ENCODE data around the gene FAM174C. TPM values are rescaled to one million over a fixed set of nuclear protein-coding genes. Genes with fewer than 3 reads are reported as not detected.
A peak's percentile ranks its signal among the peaks of the same experiment; 100 is the strongest.

Gene FAM174C
- total RNA-seq, 2 donors from 2014 or later = 48.0 to 63.9 TPM

- DNase-seq (peak in 1 of 4 donors; percentile 17), ATAC-seq (no peak)
These were observed 18.5 kb upstream of the FAM174C start for GRCh38 chr19:1256646-1257474.

GRCh38 chr19:1257475-1258162, 17.7 kb upstream of the FAM174C start:
- 69 to 71% methylated on average over 23 of the region's 23 CpGs for WGBS, 2 donors
- no peak overlapping the region for H3K4me3 ChIP-seq
- H3K27ac ChIP-seq = peak overlapping the region in 3 of 4 donors; percentile 98 to 100 (median 98)
- peaks cover 28 to 30% of the 10 kb centered on the region in 2 donors for H3K36me3 ChIP-seq (replicated peaks in 1 of 2; ENCODE audit: insufficient read depth in 1 of 2, low read depth in 2 of 2)
- DNase-seq (no peak), ATAC-seq (no peak)
- H3K4me1 ChIP-seq = peaks cover 94% of the 10 kb centered on the region
- H3K27me3 ChIP-seq = no peaks in the 10 kb centered on the region
- TF ChIP-seq POLR2A (IDR thresholded peaks at IDR 0.05) (no peak), CTCF (IDR thresholded peaks at IDR 0.05) (no peak)
- no peaks in the 10 kb centered on the region for H3K9me3 ChIP-seq
- intact Hi-C loops (cut with DNase I) = no loop called here

More at GRCh38 chr19:1256646-1257474, 18.5 kb upstream of the FAM174C start:
- Histone ChIP-seq H3K27ac (peak overlapping the region in 2 of 4 donors; percentile 41 to 100), H3K27me3 (no peaks in the 10 kb centered on the region), H3K4me1 (peaks cover 94% of the 10 kb centered on the region), H3K36me3 (replicated peaks in 1 of 2; ENCODE audit: insufficient read depth in 1 of 2, low read depth in 2 of 2) (peaks cover 28 to 30% of the 10 kb centered on the region in 2 donors), H3K9me3 (no peaks in the 10 kb centered on the region), H3K4me3 (no peak overlapping the region)
- intact Hi-C loops (cut with DNase I) = no loop called here
- WGBS, 2 donors = 89% methylated on average over 46 of the region's 46 CpGs
- TF ChIP-seq CTCF (IDR thresholded peaks at IDR 0.05) (no peak), POLR2A (IDR thresholded peaks at IDR 0.05) (no peak)

GRCh38 chr19:1258163-1258492, 17.2 kb upstream of the FAM174C start:
- intact Hi-C loops (cut with DNase I) = no loop called here
- no peak overlapping the region for H3K4me3 ChIP-seq

GRCh38 chr19:1258707-1259205, 16.6 kb upstream of the FAM174C start:
- Histone ChIP-seq H3K9me3 (no peaks in the 10 kb centered on the region), H3K4me1 (peaks cover 94% of the 10 kb centered on the region), H3K36me3 (replicated peaks in 1 of 2; ENCODE audit: insufficient read depth in 1 of 2, low read depth in 2 of 2) (peaks cover 28 to 30% of the 10 kb centered on the region in 2 donors), H3K4me3 (no peak overlapping the region), H3K27me3 (no peaks in the 10 kb centered on the region), H3K27ac (peak overlapping the region; percentile 89 to 100 (median 98))
- ATAC-seq (no peak), DNase-seq (no peak)
- TF ChIP-seq POLR2A (IDR thresholded peaks at IDR 0.05) = no peak
- peak in 1 of 7 experiments; percentile 4 for TF ChIP-seq CTCF (IDR thresholded peaks at IDR 0.05)
- intact Hi-C loops (cut with DNase I) = no loop called here
- 24 to 35% methylated on average over 15 of the region's 15 CpGs for WGBS, 2 donors

More at GRCh38 chr19:1258163-1258492, 17.2 kb upstream of the FAM174C start:
- peaks cover 94% of the 10 kb centered on the region for H3K4me1 ChIP-seq
- TF ChIP-seq CTCF (IDR thresholded peaks at IDR 0.05) (no peak), POLR2A (IDR thresholded peaks at IDR 0.05) (no peak)
- WGBS, 2 donors = 80 to 82% methylated on average over 8 of the region's 8 CpGs
- no peak for DNase-seq
- no peaks in the 10 kb centered on the region for H3K27me3 ChIP-seq
- H3K27ac ChIP-seq = peak overlapping the region in 3 of 4 donors; percentile 98 to 100 (median 98)
- no peak for ATAC-seq
- peaks cover 28 to 30% of the 10 kb centered on the region in 2 donors for H3K36me3 ChIP-seq (replicated peaks in 1 of 2; ENCODE audit: insufficient read depth in 1 of 2, low read depth in 2 of 2)
- H3K9me3 ChIP-seq = no peaks in the 10 kb centered on the region
